HEK293 (cell line): ENCODE data around the gene COQ10A.

Experiments used
- CTCF ChIA-PET: fragments of 350-600 bp; formaldehyde crosslinking; extraction: SDS; loops from one replicate; lab custom pipeline; 2021; ENCODE audit warnings: antibody characterized with exemption; lab: Yijun Ruan, JAX
- POLR2A ChIA-PET: fragments of 300-600 bp; formaldehyde crosslinking; extraction: SDS; loops from one replicate; lab custom pipeline; 2020; ENCODE audit warnings: antibody characterized with exemption, inconsistent platforms; lab: Yijun Ruan, JAX
- H3K27ac ChIP-seq: fragments of 200-500 bp; sonication (Bioruptor generic); 2 replicates; pipeline ENCODE4 v1.5.1; 2014; ENCODE audit warnings: low read depth, low read length, control low read depth, inconsistent platforms; ENCODE audit errors: extremely low read depth
- H3K36me3 ChIP-seq, 2 experiments: fragments of 200-500 bp in 1 of 2; sonication (Bioruptor generic) in 1 of 2; 1 replicate in 1 of 2; 2 replicates in 1 of 2; pipeline ENCODE4 v1.5.1; 2014 to 2017; ENCODE audit warnings: inconsistent platforms in 2 of 2, low read length in 2 of 2; ENCODE audit not compliant: control insufficient read depth in 2 of 2, insufficient read depth in 1 of 2
- H3K4me1 ChIP-seq: fragments of 200-500 bp; sonication (Bioruptor generic); 2 replicates; pipeline ENCODE4 v1.5.1; 2014; ENCODE audit warnings: mild to moderate bottlenecking, low read length, inconsistent platforms; ENCODE audit not compliant: control insufficient read depth, insufficient read depth
- H3K4me3 ChIP-seq: 2 replicates; pipeline ENCODE4 v1.5.1; 2011; ENCODE audit warnings: low read depth, mild to moderate bottlenecking, control low read depth, low read length, moderate library complexity
- H3K9me3 ChIP-seq: fragments of 200-500 bp; sonication (Bioruptor generic); 2 replicates; pipeline ENCODE4 v1.5.1; 2014; ENCODE audit warnings: low read depth, low read length, inconsistent platforms; ENCODE audit not compliant: control insufficient read depth, insufficient read depth
- BCL11A ChIP-seq: fragments of 450-650 bp; formaldehyde crosslinking; IDR thresholded peaks from 2 replicates; pipeline ENCODE4 v1.5.1; 2016; ENCODE audit warnings: low read depth, missing biosample characterization, missing genetic modification characterization
- EGR2 ChIP-seq: fragments of 450-650 bp; formaldehyde crosslinking; IDR thresholded peaks from 2 replicates; pipeline ENCODE4 v1.5.1; 2016; ENCODE audit warnings: low read depth, missing biosample characterization, missing genetic modification characterization
- GLIS1 ChIP-seq: fragments of 450-650 bp; formaldehyde crosslinking; IDR thresholded peaks from 2 replicates; pipeline ENCODE4 v1.5.1; 2016; ENCODE audit warnings: missing biosample characterization, missing genetic modification characterization
- KLF9 ChIP-seq: fragments of 450-650 bp; formaldehyde crosslinking; IDR thresholded peaks from 2 replicates; pipeline ENCODE4 v1.5.1; 2016; ENCODE audit warnings: missing biosample characterization, missing genetic modification characterization, low read depth
- PRDM1 ChIP-seq: fragments of 450-650 bp; formaldehyde crosslinking; IDR thresholded peaks from 2 replicates; pipeline ENCODE4; 2016; ENCODE audit warnings: missing biosample characterization, missing genetic modification characterization
- TSHZ1 ChIP-seq: fragments of 450-650 bp; formaldehyde crosslinking; IDR thresholded peaks from 2 replicates; pipeline ENCODE4 v1.5.1; 2016; ENCODE audit warnings: missing biosample characterization, missing genetic modification characterization, borderline replicate concordance
- ZBTB1 ChIP-seq: fragments of 450-650 bp; formaldehyde crosslinking; IDR thresholded peaks from 2 replicates; pipeline ENCODE4 v1.5.1; 2016; ENCODE audit warnings: missing biosample characterization, missing genetic modification characterization
- ZBTB10 ChIP-seq: fragments of 450-650 bp; formaldehyde crosslinking; IDR thresholded peaks from 2 replicates; pipeline ENCODE4 v1.5.1; 2016; ENCODE audit warnings: missing biosample characterization, missing genetic modification characterization
- ZBTB17 ChIP-seq: fragments of 450-650 bp; formaldehyde crosslinking; IDR thresholded peaks from 2 replicates; pipeline ENCODE4 v1.5.1; 2016; ENCODE audit warnings: missing biosample characterization, missing genetic modification characterization
- ZBTB8A ChIP-seq: fragments of 450-650 bp; formaldehyde crosslinking; IDR thresholded peaks from 2 replicates; pipeline ENCODE4 v1.5.1; 2016; ENCODE audit warnings: missing biosample characterization, missing genetic modification characterization
- ZFHX2 ChIP-seq: fragments of 450-650 bp; formaldehyde crosslinking; conservative IDR thresholded peaks from 2 replicates; pipeline ENCODE4 v1.5.1; 2016; ENCODE audit warnings: missing biosample characterization, missing genetic modification characterization
- ZNF202 ChIP-seq: fragments of 450-650 bp; formaldehyde crosslinking; IDR thresholded peaks from 2 replicates; pipeline ENCODE4 v1.5.1; 2016; ENCODE audit warnings: missing biosample characterization, missing genetic modification characterization, borderline replicate concordance
- ZNF214 ChIP-seq: fragments of 450-650 bp; formaldehyde crosslinking; IDR thresholded peaks from 2 replicates; pipeline ENCODE4 v1.5.1; 2017; ENCODE audit warnings: missing biosample characterization, mild to moderate bottlenecking, missing genetic modification characterization, borderline replicate concordance
- ZNF223 ChIP-seq: fragments of 450-650 bp; formaldehyde crosslinking; IDR thresholded peaks from 2 replicates; pipeline ENCODE4 v1.5.1; 2016; ENCODE audit warnings: missing biosample characterization, missing genetic modification characterization
- ZNF266 ChIP-seq: fragments of 450-650 bp; formaldehyde crosslinking; IDR thresholded peaks from 2 replicates; pipeline ENCODE4 v1.5.1; 2016; ENCODE audit warnings: missing biosample characterization, missing genetic modification characterization, low read depth
- ZNF302 ChIP-seq: fragments of 450-650 bp; formaldehyde crosslinking; IDR thresholded peaks from 2 replicates; pipeline ENCODE4 v1.5.1; 2016; ENCODE audit warnings: missing biosample characterization, missing genetic modification characterization, low read depth
- ZNF391 ChIP-seq: fragments of 450-650 bp; formaldehyde crosslinking; IDR thresholded peaks from 2 replicates; pipeline ENCODE4 v1.5.1; 2016; ENCODE audit warnings: low read depth, missing biosample characterization, missing genetic modification characterization, borderline replicate concordance
- ZNF514 ChIP-seq: fragments of 450-650 bp; formaldehyde crosslinking; IDR thresholded peaks from 2 replicates; pipeline ENCODE4 v1.5.1; 2016; ENCODE audit warnings: missing biosample characterization, missing genetic modification characterization
- ZNF530 ChIP-seq: fragments of 450-650 bp; formaldehyde crosslinking; IDR thresholded peaks from 2 replicates; pipeline ENCODE4 v1.5.1; 2016; ENCODE audit warnings: low read depth, missing biosample characterization, missing genetic modification characterization
- ZNF555 ChIP-seq: fragments of 450-650 bp; formaldehyde crosslinking; conservative IDR thresholded peaks from 2 replicates; pipeline ENCODE4 v1.5.1; 2017; ENCODE audit warnings: missing biosample characterization, mild to moderate bottlenecking, missing genetic modification characterization, inconsistent platforms
- ZNF558 ChIP-seq: fragments of 450-650 bp; formaldehyde crosslinking; IDR thresholded peaks from 2 replicates; pipeline ENCODE4 v1.5.1; 2016; ENCODE audit warnings: missing biosample characterization, missing genetic modification characterization
- ZNF580 ChIP-seq: fragments of 450-650 bp; formaldehyde crosslinking; IDR thresholded peaks from 2 replicates; pipeline ENCODE4 v1.5.1; 2016; ENCODE audit warnings: missing biosample characterization, missing genetic modification characterization
- ZNF791 ChIP-seq: fragments of 450-650 bp; formaldehyde crosslinking; IDR thresholded peaks from 2 replicates; pipeline ENCODE4 v1.5.1; 2016; ENCODE audit warnings: missing biosample characterization, missing genetic modification characterization

The COQ10A gene

GRCh38 chr12:56266068-56266692 lies 562 bp upstream of the COQ10A start (continued):
- TF ChIP-seq ZNF580 (0 out of 2 replicates have a peak, but pooled peaks have one; percentile 48), ZBTB8A (tag by site-specific recombination) (peak; percentile 74), ZNF791 (peak; percentile 70; the same call in 1 of the 2 replicates), ZNF514 (tag by site-specific recombination) (0 out of 2 replicates have a peak, but pooled peaks have one; percentile 50), ZNF223 (tag by site-specific recombination) (peak; percentile 69; the same call in 1 of the 2 replicates), ZNF266 (peak; percentile 82), ZNF202 (tag by site-specific recombination) (peak; percentile 76; the same call in 1 of the 2 replicates), ZBTB1 (tag by site-specific recombination) (peak; percentile 16; the same call in 1 of the 2 replicates), ZNF530 (tag by site-specific recombination) (0 out of 2 replicates have a peak, but pooled peaks have one; percentile 61), ZNF558 (tag by site-specific recombination) (peak; percentile 62; the same call in 1 of the 2 replicates)

GRCh38 chr12:56267443-56268071 lies 815 bp downstream of the COQ10A start:
- Histone ChIP-seq H3K36me3 (peaks cover 5 to 39% of the 10 kb centered on the region in 2 experiments), H3K4me1 (no peaks in the 10 kb centered on the region; the same call in 1 of the 2 replicates), H3K4me3 (peak overlapping the region; percentile 65), H3K27ac (peak overlapping the region; percentile 62; the same call in 1 of the 2 replicates), H3K9me3 (no peaks in the 10 kb centered on the region)
- peak; percentile 63 for TF ChIP-seq BCL11A (tag by site-specific recombination)
- no peak for TF ChIP-seq ZNF555 (tag by site-specific recombination)
- peak; percentile 53; the same call in 1 of the 2 replicates for TF ChIP-seq EGR2 (tag by site-specific recombination)
- TF ChIP-seq ZNF302 (tag by site-specific recombination): no peak
- TF ChIP-seq KLF9 (tag by site-specific recombination): peak; percentile 15; the same call in 1 of the 2 replicates
- peak; percentile 48; the same call in 1 of the 2 replicates for TF ChIP-seq ZFHX2 (tag by site-specific recombination)
- no peak for TF ChIP-seq ZBTB1 (tag by site-specific recombination)
- 0 out of 2 replicates have a peak, but pooled peaks have one; percentile 14 for TF ChIP-seq ZBTB17 (tag by site-specific recombination)
- TF ChIP-seq PRDM1 (tag by site-specific recombination): 0 out of 2 replicates have a peak, but pooled peaks have one; percentile 54
- CTCF ChIA-PET: interaction anchor here (0.6 to 1.4 kb wide), 14 partner anchors 9 to 294 kb away, joined by 3 to 6 read pairs (median 4); partner anchors contain the start of genes ANKRD52 and RAB5B
- POLR2A ChIA-PET: interaction anchor here (0.6 to 2.9 kb wide), 12 partner anchors 10 to 254 kb away, joined by 3 to 26 read pairs (median 4); partner anchors contain the start of genes ANKRD52, CNPY2, RBMS2 and RNF41

- CTCF ChIA-PET: interaction anchor here (0.6 to 1.6 kb wide), 7 partner anchors 14 to 79 kb away, joined by 3 to 4 read pairs (median 3); partner anchors contain the start of gene RNF41
- no peak for TF ChIP-seq GLIS1 (tag by site-specific recombination)
- no peak for TF ChIP-seq ZNF391 (tag by site-specific recombination)
- TF ChIP-seq TSHZ1 (tag by site-specific recombination): no peak
- TF ChIP-seq ZNF214 (tag by site-specific recombination): no peak
- TF ChIP-seq ZBTB10: no peak
These were observed 4.3 kb downstream of the COQ10A start for GRCh38 chr12:56271031-56271430.

More at GRCh38 chr12:56271031-56271430, 4.3 kb downstream of the COQ10A start:
- Histone ChIP-seq H3K9me3 (no peaks in the 10 kb centered on the region), H3K4me1 (no peaks in the 10 kb centered on the region; the same call in 1 of the 2 replicates), H3K27ac (no peak overlapping the region; the same call in 1 of the 2 replicates), H3K36me3 (peaks cover 31 to 72% of the 10 kb centered on the region in 2 experiments), H3K4me3 (no peak overlapping the region)
- POLR2A ChIA-PET: no interaction called here
